ENCODE measurements around the gene GPC1. TPM values are rescaled to one million over a fixed set of nuclear protein-coding genes. Genes with fewer than 3 reads are reported as not detected.
"Not testable (repeated sequence)": the region's sequence is repeated elsewhere in the genome, so short reads cannot be mapped to it uniquely, and the experiment has no call there.

Gene GPC1
- total RNA-seq, result 8.3 and 11.3 TPM in 2 replicates

DNA sequence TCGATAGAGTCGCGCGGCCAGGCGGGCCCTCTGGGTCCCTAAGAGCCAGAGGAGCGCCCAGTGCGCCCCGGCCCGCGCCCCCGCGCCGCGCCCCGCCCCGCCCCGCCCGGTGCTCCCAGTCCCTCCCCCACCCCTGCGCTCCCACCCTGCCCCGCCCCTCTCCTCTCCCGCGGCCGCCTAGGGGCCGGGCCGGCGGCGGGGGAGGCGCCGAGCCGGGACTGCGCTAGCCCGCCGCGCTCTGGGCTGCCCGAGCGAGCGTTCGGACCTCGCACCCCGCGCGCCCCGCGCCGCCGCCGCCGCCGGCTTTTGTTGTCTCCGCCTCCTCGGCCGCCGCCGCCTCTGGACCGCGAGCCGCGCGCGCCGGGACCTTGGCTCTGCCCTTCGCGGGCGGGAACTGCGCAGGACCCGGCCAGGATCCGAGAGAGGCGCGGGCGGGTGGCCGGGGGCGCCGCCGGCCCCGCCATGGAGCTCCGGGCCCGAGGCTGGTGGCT lies at the start of gene GPC1:
Gene GPC1, plus strand, starts transcription at position 207 of the 491 bp plus-strand sequence. Its CDS starts 256 bp downstream, at position 463.
- peak; percentile 67 for DNase-seq

DNA sequence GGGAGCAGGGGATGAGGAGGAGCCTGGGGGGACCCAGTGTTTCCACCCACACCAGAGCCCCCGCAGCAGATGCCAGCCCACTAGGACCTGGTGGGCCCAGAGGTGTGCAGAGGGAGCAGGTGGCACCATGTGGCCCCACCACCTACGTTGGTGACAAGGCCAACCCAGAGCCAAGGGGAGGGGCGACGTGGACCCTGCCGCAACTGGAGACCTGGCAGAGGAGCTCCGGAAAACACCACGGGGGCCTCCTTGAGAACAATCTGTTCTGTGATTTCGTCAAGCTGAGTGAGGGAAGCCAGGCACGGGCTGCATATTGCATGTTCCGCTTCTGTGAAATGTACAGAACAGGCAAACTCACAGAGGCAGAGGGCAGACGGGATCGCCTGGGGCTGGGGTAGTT lies 49.1 kb upstream of the GPC1 start:
- DNase-seq, result no peak

GRCh38 chr2:240386743-240387142 lies 48.7 kb upstream of the GPC1 start:
- DNase-seq, result not testable (repeated sequence)

- no peak for DNase-seq
Measured at GRCh38 chr2:240387325-240387668, 48.2 kb upstream of the GPC1 start.

GRCh38 chr2:240387669-240388358 lies 47.6 kb upstream of the GPC1 start:
- DNase-seq, result peak; percentile 85

DNA sequence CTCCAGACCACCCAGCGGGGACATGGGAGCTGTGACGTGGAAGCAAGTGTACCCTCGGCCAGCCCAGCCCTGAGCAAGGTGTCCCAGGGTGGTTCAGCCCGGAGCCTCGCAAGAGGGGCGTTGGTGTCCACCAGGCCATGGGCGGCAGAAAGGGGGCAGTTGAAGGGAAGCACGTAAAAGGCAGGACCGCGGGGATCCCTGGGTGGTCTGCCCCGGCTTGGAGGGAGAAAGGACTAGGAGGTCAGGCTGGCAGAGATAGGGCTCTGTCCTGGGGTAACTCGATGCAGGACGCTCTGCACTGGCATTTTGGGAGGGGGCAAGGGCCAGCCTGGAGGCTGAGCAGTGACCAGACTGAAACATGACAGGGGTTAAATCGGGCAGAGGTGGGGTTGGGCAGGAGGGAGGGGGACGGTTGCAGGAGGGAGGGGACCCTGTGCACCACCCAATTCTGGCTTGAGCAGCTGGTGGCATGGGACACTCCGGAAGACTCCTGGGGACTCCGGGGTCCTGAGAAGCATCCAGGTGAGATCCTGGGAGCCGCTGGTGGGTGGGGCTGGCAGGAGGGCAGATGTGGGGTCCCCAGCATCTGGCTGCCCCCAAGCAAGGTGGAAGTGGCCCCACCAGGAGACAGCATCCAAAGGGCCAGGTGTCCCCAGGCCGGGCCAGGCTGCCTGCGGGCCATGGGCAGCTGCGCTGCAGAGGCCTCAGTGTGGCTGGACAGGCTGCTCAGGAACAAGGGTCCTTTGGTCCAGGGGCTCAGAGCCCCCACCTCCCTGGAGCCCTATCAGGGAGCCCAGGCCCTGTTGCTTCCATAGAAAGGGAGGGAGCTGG lies 46.8 kb upstream of the GPC1 start:
- no peak for DNase-seq

- DNase-seq, result no peak
Measured at GRCh38 chr2:240389302-240389805, 46.1 kb upstream of the GPC1 start.

- DNase-seq, result peak; percentile 11
Measured at GRCh38 chr2:240390091-240391073, 45.1 kb upstream of the GPC1 start.

- DNase-seq, result no peak
Measured at GRCh38 chr2:240391111-240392051, 44.1 kb upstream of the GPC1 start.

GRCh38 chr2:240392084-240392947 lies 43.1 kb upstream of the GPC1 start:
- peak; percentile 21 for DNase-seq

GRCh38 chr2:240392948-240393830 lies 42.3 kb upstream of the GPC1 start:
- DNase-seq, result no peak

GRCh38 chr2:240393831-240394410 lies 41.5 kb upstream of the GPC1 start:
- DNase-seq, result no peak

- no peak for DNase-seq
Measured at GRCh38 chr2:240394549-240394948, 40.9 kb upstream of the GPC1 start.

DNA sequence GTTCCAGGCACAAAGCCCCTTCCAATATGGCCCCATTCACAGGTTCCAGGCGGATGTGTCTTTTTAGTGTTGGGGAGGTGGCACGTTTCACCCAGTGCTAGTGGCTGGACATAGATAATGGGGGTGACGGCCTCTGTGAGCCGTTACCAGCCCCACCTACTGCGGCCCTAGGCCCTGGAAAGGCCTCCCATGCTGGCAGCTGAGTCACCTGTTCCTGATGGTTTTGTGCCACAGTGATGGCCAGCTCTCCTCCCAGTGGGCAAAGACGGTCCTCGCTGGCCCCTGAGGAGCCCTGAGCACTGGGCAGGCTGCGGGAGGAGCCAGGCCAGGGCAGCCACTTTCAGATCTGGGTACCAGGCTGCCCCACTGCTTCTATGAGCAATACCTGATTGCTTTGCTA lies 40.0 kb upstream of the GPC1 start:
- DNase-seq, result no peak

GRCh38 chr2:240395896-240396622 lies 39.4 kb upstream of the GPC1 start:
- DNase-seq, result no peak

DNA sequence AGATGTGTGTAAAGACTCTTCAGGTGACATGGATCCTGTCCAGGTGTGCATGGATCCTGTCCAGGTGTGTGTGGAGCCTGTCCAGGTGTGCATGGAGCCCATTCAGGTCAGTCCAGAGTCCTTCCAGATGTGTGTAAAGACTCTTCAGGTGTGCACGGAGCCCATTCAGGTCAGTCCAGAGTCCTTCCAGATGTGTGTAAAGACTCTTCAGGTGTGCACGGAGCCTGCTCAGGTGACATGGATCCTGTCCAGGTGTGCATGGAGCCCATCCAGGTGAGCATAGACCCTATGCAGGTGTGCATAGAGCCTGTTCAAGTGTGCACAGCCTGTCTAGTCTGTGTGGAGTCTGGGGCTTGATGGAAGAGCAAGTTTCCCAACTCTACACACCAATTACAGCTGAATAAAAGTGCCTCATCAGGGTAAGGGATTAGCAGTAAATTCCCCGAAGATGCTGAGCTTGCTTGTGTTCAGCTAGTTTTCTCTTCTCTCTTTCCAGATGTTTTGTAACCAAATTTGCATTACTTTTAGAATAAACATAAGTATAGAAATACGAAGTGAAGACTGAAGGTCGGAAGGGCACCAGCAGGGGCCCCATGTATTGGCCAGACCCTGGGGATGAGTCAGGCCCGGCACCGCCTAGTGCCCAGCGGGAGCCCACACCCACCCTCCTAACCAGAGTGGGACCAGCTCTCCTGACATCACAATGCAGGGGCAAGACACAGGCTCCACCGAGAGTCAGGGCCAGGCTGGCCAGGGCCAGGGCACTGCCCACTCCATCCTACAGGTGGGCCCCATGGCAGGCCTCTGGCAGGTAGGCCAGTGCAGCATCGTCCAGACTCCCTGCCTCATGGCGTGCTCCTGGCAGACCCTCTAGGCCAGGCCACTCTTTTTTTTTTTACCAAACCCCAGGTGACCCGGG lies 38.6 kb upstream of the GPC1 start:
- no peak for DNase-seq

GRCh38 chr2:240397542-240397916 lies 37.9 kb upstream of the GPC1 start:
- no peak for DNase-seq

Data from dermis blood vessel endothelial cell (primary cell).